Type B pancreatic cell (in vitro differentiated cells): ENCODE data around the gene MYL5. TPM values are rescaled to one million over a fixed set of nuclear protein-coding genes. Genes with fewer than 3 reads are reported as not detected.

Experiments
- DNase-seq: peaks from one replicate; pipeline ENCODE4 v3.0.0; 2021; ENCODE audit warnings: mixed read lengths; ENCODE audit not compliant: unreplicated experiment; ENCODE audit errors: extremely low spot score
- H3K27ac Mint-ChIP-seq: 2 replicates; pipeline ENCODE4 v1.8.0; 2021; ENCODE audit warnings: mild to moderate bottlenecking, mixed read lengths
- H3K27me3 Mint-ChIP-seq: 2 replicates; pipeline ENCODE4 v1.8.0; 2021; ENCODE audit warnings: mixed read lengths
- H3K36me3 Mint-ChIP-seq: 2 replicates; pipeline ENCODE4 v1.8.0; 2021; ENCODE audit warnings: mixed read lengths
- H3K4me1 Mint-ChIP-seq: one replicate; pipeline ENCODE4 v1.8.0; 2021; ENCODE audit warnings: mixed read lengths; ENCODE audit not compliant: unreplicated experiment
- H3K4me3 Mint-ChIP-seq: 2 replicates; pipeline ENCODE4 v1.8.0; 2021; ENCODE audit warnings: mild to moderate bottlenecking, mixed read lengths
- H3K9me3 Mint-ChIP-seq: 2 replicates; pipeline ENCODE4 v1.8.0; 2021; ENCODE audit warnings: mixed read lengths
- CTCF ChIP-seq: fragments of 200-600 bp; sonication (generic); conservative IDR thresholded peaks from 2 replicates; pipeline ENCODE4 v1.5.0; 2021; ENCODE audit warnings: antibody characterized with exemption, mild to moderate bottlenecking
- total RNA-seq: library from RNA; stranded (reverse); gene quantifications from 2 replicates; pipeline ENCODE4 v1.2.1, GENCODE V29; 2021; ENCODE audit warnings: low replicate concordance

Gene MYL5
- total RNA-seq, 1 donor from 2014 or later = 20.2 TPM

DNA sequence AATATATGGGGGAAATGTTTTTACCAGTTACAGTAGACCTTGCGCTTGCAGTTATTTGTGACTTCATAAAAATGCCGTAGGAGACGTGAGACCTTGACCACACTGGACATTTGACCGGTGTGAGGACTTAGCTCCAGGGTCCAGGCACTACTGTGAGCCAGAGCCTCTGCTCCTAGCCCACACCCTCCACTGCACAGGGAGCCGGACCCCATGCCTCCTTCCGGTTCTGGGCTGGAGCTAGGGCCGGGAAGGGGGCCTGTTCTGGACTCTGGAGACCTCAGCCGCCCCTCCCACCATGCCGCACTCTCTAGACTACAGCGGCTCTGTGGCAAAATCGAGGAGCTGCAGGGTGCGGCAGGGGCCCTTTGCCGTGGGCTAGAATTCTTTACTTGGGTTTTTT, 36.6 kb downstream of the MYL5 start:
- H3K4me3 Mint-ChIP-seq = peak overlapping the region; percentile 35

GRCh38 chr4:712093-712492, 37.8 kb downstream of the MYL5 start:
- H3K4me3 Mint-ChIP-seq = no peak overlapping the region
- no peaks in the 10 kb centered on the region for H3K9me3 Mint-ChIP-seq
- peaks cover 22% of the 10 kb centered on the region for H3K36me3 Mint-ChIP-seq
- DNase-seq = no peak
- H3K27ac Mint-ChIP-seq = no peak overlapping the region
- no peak for TF ChIP-seq CTCF
- peaks cover 19% of the 10 kb centered on the region for H3K4me1 Mint-ChIP-seq
- H3K27me3 Mint-ChIP-seq = no peaks in the 10 kb centered on the region

More for the DNA sequence above, 36.6 kb downstream of the MYL5 start:
- Mint-ChIP-seq H3K36me3 (peaks cover 22% of the 10 kb centered on the region), H3K9me3 (no peaks in the 10 kb centered on the region), H3K27me3 (no peaks in the 10 kb centered on the region), H3K4me1 (peaks cover 19% of the 10 kb centered on the region), H3K27ac (no peak overlapping the region)
- no peak for DNase-seq
- no peak for TF ChIP-seq CTCF

DNA sequence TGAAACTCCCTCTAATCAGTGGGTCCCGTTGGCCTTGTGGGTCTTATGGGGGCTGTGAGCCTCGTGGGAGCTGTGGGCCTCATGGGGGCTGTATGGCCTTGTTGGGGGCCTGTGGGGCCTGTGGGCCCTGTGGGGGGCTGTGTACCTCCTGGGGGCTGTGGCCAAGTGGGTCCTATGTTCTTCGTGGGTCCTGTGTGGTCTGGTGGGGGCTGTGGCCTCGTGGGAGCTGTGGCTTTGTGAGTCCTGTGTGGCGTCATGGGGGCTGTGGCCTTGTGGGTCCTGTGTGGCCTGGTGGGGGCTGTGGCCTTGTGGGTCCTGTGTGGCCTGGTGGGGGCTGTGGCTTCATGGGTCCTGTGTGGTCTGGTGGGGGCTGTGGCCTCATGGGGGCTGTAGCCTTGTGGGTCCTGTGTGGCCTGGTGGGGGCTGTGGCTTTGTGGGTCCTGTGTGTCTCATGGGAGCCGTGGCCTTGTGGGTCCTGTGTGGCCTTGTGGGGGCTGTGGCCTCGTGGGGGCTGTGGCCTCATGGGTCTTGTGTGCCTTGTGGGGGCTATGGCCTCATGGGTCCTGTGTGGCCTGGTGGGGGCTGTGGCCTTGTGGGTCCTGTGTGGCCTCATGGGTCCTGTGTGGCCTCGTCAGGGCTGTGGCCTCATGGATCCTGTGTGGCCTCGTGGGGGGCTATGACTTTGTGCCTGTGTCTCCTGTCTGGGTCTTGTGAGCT, 38.7 kb downstream of the MYL5 start:
- peaks cover 22% of the 10 kb centered on the region for H3K36me3 Mint-ChIP-seq
- DNase-seq = no peak

GRCh38 chr4:714087-714486, 39.7 kb downstream of the MYL5 start:
- no peak for DNase-seq
- peaks cover 19% of the 10 kb centered on the region for H3K4me1 Mint-ChIP-seq
- no peaks in the 10 kb centered on the region for H3K27me3 Mint-ChIP-seq
- H3K9me3 Mint-ChIP-seq = no peaks in the 10 kb centered on the region
- no peak overlapping the region for H3K27ac Mint-ChIP-seq
- peaks cover 16% of the 10 kb centered on the region for H3K36me3 Mint-ChIP-seq
- H3K4me3 Mint-ChIP-seq = no peak overlapping the region
- no peak for TF ChIP-seq CTCF

More for the DNA sequence above, 38.7 kb downstream of the MYL5 start:
- Mint-ChIP-seq H3K9me3 (no peaks in the 10 kb centered on the region), H3K27ac (no peak overlapping the region), H3K27me3 (no peaks in the 10 kb centered on the region), H3K4me3 (no peak overlapping the region), H3K4me1 (peaks cover 26% of the 10 kb centered on the region)
- TF ChIP-seq CTCF = no peak

- H3K4me3 Mint-ChIP-seq = no peak overlapping the region
Measured at GRCh38 chr4:717601-718320, 43.4 kb downstream of the MYL5 start.

More at GRCh38 chr4:717601-718320, 43.4 kb downstream of the MYL5 start:
- TF ChIP-seq CTCF = no peak
- no peak for DNase-seq
- peaks cover 7% of the 10 kb centered on the region for H3K4me1 Mint-ChIP-seq
- no peaks in the 10 kb centered on the region for H3K9me3 Mint-ChIP-seq
- peaks cover 7% of the 10 kb centered on the region for H3K36me3 Mint-ChIP-seq
- H3K27me3 Mint-ChIP-seq = no peaks in the 10 kb centered on the region
- H3K27ac Mint-ChIP-seq = peak overlapping the region; percentile 29
